ENCODE measurements around the gene NUDT14. TPM values are rescaled to one million over a fixed set of nuclear protein-coding genes. Genes with fewer than 3 reads are reported as not detected.

NUDT14 gene
- polyA plus RNA-seq, 5 donors: 21.3 to 48.9 (median 28.6) TPM

GRCh38 chr14:105161964-105162668 is 19.0 kb downstream of the NUDT14 start:
- no peak for DNase-seq

GRCh38 chr14:105161309-105161708 is 19.8 kb downstream of the NUDT14 start:
- no peak for DNase-seq

GRCh38 chr14:105160776-105161175 is 20.3 kb downstream of the NUDT14 start:
- no peak for DNase-seq

- DNase-seq: no peak
Measured at GRCh38 chr14:105159344-105159743, 21.8 kb downstream of the NUDT14 start.

GRCh38 chr14:105158794-105159193 is 22.3 kb downstream of the NUDT14 start:
- DNase-seq: no peak

- DNase-seq: no peak
Measured at GRCh38 chr14:105157872-105158271, 23.2 kb downstream of the NUDT14 start.

GRCh38 chr14:105156414-105157375 is 24.4 kb downstream of the NUDT14 start:
- DNase-seq: no peak

GRCh38 chr14:105155681-105156413 is 25.3 kb downstream of the NUDT14 start:
- no peak for DNase-seq

GRCh38 chr14:105155071-105155651 is 26.0 kb downstream of the NUDT14 start:
- no peak for DNase-seq

GRCh38 chr14:105154476-105154871 is 26.6 kb downstream of the NUDT14 start:
- DNase-seq: no peak

- no peak for DNase-seq
Measured at GRCh38 chr14:105153739-105154475, 27.2 kb downstream of the NUDT14 start.

GRCh38 chr14:105153331-105153731 is 27.8 kb downstream of the NUDT14 start:
- DNase-seq: no peak

- no peak for DNase-seq
Measured at GRCh38 chr14:105152794-105153241, 28.3 kb downstream of the NUDT14 start.

GRCh38 chr14:105151838-105152793 is 29.0 kb downstream of the NUDT14 start:
- DNase-seq: no peak

GRCh38 chr14:105151084-105151837 is 29.9 kb downstream of the NUDT14 start:
- DNase-seq: no peak

GRCh38 chr14:105150368-105151083 is 30.6 kb downstream of the NUDT14 start:
- no peak for DNase-seq

- DNase-seq: no peak
Measured at GRCh38 chr14:105150026-105150367, 31.1 kb downstream of the NUDT14 start.

GRCh38 chr14:105149146-105149781 is 31.8 kb downstream of the NUDT14 start:
- DNase-seq: no peak
